Prostate gland (tissue), 2 donors: ENCODE results near the gene SSRP1.

Source experiments
- CTCF ChIP-seq, 4 experiments: fragments of 200-600 bp in 2 of 4; fragments of 450-650 bp in 2 of 4; sonication (generic) in 2 of 4; IDR thresholded peaks; 1 replicate in 3 of 4; 2 replicates in 1 of 4; pipeline ENCODE4 v1.5.1; 2016 to 2019; ENCODE audit warnings: antibody characterized with exemption in 4 of 4, mild to moderate bottlenecking in 2 of 4, moderate library complexity in 2 of 4
- POLR2A ChIP-seq: fragments of 450-650 bp; IDR thresholded peaks from one replicate; pipeline ENCODE4 v1.6.1; 2016; ENCODE audit warnings: antibody characterized with exemption, mild to moderate bottlenecking
- POLR2AphosphoS5 ChIP-seq: sonication (generic); formaldehyde crosslinking; IDR thresholded peaks from one replicate; pipeline ENCODE4 v1.6.1; 2017; ENCODE audit warnings: antibody characterized with exemption

GRCh38 chr11:57283231-57283990, 52.3 kb downstream of the SSRP1 start:
- TF ChIP-seq CTCF (IDR thresholded peaks at IDR 0.05): no peak
- no peak for TF ChIP-seq POLR2A
- no peak for TF ChIP-seq POLR2AphosphoS5
